ENCODE data around the gene CNKSR3.

The CNKSR3 gene

DNA sequence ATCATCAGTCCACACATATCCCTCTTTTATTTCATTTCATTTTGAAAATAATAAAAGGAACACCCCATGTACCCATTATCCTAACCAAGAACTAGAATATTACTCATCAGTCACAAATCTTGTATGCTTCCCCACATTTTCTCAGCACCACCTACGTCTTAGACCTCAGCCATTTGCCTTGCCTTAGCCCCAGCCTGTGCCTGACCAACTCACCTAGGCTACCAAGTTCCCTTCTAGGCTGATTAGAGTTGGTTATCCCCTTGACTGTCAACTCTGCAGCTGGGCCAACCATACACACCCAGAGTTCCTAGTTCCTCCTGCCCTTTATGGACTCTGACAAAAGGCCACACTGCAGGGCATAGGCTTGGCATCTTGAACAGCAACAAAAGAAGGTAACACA is 120.5 kb downstream of the CNKSR3 start:
- no peak for DNase-seq (ENCODE audit: low read depth in 1 of 2, low spot score in 1 of 2)

DNA sequence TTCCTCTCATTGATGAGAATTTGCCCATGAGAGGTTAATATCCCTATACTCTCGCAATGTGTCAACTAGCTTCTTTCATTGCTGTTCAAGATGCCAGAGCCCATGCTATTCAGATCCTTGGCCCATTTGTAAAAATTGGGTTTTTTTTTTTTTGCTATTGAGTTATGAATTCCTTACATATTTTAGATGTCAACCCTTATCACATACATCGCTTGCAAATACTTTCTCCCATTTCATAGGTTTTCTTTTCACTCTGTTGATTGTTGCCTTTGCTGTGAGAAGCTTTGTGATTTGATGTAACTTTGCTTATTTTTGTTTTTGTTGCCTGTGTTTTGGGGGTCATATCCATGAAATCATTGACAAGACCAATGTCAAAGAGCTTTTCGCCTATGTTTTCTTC is 121.7 kb downstream of the CNKSR3 start:
- no peak for DNase-seq (ENCODE audit: low read depth in 1 of 2, low spot score in 1 of 2)

DNA sequence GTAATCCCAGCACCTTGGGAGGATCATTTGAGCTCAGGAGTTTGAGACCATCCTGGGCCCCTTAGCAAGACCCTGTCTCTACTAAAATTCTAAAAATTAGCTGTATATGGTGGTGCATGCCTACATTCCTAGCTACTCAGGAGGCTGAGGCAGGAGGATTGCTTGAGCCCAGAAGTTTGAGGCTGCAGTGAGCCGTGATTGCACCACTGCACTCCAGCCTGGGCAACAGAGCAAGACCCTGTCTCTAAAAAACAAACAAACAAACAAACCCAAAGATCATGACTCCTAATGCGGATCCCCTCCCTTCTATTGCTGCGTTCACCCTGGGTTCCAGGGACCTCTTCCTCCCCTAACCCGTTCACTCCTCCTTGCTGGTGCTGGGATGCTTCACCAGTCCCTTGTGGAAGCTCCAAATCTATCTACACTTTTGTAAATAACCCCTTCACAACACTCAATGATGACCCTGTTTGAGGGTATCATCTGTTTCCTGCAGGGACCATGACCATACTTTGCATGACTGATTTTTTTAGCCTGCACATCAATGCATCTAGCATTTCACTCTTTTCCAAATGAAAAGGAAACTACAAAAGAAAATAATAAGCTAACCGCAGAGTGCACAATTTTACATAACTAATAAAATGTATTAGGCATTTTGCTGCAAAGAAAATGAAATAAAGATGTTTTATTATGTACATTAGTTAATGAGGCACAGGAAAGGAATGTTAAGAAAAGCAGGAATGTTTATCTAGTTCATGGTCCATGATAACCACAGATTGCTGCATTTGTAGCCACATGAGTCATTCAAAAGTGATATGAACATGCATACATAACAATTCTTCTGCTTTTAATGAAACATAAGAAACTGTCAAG is 123.4 kb downstream of the CNKSR3 start:
- DNase-seq (ENCODE audit: low read depth in 1 of 2, low spot score in 1 of 2): no peak

DNA sequence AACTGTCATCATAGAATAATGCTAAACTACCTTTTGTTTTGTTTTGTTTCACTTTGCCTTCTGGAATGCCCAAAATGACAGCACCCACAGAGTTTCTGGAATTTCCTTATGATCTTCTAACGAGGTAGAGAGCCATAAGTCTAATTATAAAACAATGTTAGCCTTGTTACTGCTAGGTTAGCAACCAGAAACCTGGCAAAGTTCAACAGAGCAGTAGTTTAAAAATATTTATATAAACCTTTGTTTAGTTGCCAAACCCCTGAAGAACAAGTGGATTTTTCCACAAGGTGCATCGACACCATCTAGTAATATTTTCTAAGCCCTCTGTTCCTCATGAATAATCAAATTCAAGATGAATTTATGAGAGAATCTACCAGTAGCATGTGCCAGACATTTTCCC is 126.3 kb downstream of the CNKSR3 start:
- no peak for DNase-seq (ENCODE audit: low read depth in 1 of 2, low spot score in 1 of 2)

DNA sequence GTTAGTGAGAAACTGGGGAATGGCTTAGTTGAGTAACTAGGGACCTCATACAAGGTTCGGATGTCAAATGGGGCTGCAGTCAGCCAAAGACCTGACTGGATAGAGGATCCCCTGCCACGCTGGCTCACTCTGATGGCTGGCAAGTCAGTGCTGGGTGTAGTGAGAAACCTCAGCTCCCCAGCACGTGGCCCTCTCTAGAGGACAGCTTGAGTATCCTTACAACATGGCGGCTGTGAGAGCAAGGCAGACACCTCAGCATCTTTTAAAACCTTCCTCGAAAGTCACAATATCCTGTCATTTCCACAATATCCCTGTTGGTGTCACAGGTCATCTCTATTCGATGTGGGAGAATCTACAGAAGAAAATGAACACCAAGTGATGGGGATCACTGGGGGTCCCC is 127.2 kb downstream of the CNKSR3 start:
- no peak for DNase-seq (ENCODE audit: low read depth in 1 of 2, low spot score in 1 of 2)

DNA sequence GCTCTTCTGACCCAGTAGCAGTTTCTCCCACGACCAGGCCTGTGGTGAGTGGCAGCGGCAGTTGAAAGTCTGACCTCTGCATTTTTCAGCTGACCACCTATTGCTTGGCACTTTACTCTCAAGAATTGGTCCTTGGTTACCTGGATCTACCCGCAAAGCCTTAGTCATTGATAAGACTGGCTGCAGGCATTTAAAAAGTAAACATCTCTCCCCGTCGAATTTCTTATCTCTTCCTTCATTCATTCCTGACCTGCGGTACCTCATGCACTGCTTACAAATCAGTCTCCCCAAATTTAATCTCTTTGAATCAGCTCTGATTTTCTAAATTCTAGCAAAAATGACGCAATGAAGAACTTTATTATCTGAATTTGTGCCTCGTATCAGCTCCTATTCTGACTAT is 127.7 kb downstream of the CNKSR3 start:
- DNase-seq (ENCODE audit: low read depth in 1 of 2, low spot score in 1 of 2): no peak

DNA sequence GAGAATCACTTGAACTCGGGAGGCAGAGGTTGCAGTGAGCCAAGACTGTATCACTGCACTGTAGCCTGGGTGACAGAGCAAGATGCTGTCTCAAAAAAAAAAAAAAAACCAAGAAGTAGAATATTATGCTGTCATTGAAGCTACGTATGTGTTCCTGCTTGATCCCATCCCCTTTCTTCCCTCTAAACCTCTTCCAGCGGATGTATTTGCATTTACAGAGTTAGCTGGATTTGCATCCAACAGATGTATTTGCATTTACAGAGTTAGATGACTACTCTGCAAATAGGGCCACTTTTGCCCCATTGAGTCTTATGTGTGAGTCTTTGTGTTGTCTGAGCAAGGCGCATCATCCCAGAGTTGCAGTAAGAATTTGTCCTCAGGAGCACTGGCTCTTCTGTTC is 128.9 kb downstream of the CNKSR3 start:
- no peak for DNase-seq (ENCODE audit: low read depth in 1 of 2, low spot score in 1 of 2)

DNA sequence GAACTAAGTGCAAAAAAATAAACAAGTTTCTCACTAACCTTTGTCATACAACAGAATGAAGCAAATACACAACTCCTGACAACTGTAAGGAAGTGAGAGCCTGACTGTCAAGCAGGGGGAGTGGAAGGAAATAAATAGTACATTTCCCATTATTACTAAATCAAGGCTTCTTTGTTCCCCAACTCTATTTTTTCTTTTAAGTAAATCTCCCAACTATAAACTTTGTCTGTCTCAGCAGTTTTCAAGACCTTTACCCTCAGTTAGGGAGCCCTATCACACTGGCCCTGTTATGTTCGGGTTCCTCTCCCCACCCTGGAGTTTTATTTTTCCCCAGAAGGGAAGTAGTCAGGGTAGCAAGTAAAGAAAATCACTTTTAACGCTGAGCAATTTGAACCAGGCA is 129.7 kb downstream of the CNKSR3 start:
- no peak for DNase-seq (ENCODE audit: low read depth in 1 of 2, low spot score in 1 of 2)

DNA sequence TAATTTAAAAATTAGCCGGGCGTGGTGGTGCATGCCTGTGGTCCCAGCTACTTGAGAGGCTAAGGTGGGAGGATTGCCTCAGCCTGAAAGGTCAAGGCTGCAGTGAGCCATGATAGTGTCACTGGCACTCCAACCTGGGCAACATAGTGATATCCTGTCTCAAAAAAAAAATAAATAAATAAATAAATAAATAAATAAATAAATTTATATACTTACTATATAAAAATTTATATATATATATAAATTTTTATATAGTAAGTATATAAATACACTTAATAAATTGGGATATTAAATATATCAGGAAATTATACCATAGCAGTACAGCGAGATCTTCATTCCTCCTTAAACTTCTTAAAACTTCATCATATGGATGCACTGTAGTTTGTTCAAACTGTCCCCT is 130.9 kb downstream of the CNKSR3 start:
- DNase-seq (ENCODE audit: low read depth in 1 of 2, low spot score in 1 of 2): no peak

DNA sequence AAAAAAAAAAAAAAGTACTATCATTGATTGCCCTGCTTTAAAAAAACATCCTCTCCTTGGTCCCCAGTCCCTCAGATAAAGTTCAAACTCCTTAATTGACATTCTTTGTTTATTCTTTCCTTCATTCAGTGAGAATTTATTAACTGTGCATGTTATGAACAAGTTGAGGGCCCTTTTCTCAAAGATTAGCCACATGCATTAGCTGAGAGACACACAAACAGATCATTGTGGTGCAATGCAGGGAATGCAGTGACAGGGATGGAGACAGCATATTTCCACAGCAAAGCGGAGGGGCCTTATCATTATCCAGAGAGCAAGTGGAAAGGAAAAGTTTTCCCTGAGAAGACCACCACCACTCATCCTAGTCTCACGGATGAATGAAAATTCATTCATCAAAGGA is 132.0 kb downstream of the CNKSR3 start:
- DNase-seq (ENCODE audit: low read depth in 1 of 2, low spot score in 1 of 2): no peak

DNA sequence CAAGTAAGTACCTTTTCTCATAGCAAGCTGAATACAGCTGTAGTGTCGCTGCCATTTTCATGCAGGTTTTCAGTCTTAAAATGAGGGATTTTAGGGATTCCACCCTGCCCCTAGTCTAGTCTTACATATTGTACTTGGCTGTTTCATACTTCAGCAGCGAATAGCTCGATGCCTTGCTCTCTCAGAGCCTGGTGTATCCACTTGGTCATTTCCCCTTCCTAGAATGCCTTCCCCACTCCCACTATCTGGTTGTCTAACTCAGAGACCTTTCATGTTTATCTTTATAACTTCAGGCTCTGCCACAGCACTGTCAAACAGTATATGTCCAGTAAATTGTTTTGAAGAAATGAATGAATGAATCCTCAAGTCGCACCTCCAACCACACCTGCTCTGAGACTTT is 132.8 kb downstream of the CNKSR3 start:
- DNase-seq (ENCODE audit: low read depth in 1 of 2, low spot score in 1 of 2): no peak

DNA sequence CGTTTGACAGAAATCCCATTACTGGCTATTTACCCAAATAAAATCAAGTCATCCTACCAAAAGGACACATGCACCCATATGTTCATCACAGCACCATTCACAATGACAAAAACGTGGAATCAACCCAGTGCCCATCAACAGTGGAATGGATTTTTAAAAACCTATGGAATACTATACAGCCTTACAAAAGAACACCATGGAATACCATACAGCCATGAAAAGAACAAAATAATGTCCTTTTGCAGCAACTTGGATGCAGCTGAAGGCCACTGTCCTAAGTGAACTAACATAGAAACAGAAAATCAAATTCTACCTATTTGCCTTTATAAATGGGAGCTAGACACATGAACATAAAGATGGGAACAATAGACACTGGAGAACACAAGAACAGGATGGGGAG is 136.5 kb downstream of the CNKSR3 start:
- DNase-seq (ENCODE audit: low read depth in 1 of 2, low spot score in 1 of 2): no peak

DNA sequence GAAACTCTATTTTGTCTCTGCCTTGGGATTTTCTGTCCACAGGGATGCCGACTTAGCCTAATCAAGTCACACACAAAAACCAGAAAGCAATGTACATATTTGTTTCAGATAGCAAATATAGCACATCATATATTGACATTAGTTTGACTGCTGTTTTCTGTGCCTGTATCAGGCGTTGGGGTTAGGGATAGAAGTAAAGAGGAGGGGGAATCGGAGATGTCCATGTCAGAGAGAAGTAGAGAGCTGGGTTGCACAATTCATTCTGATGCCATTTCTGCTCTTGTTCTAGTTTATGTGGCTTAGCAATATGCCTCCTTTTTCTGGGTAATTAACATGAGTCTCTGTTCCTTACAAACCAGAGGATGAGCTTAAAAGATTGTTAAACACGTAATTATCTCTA is 139.2 kb downstream of the CNKSR3 start:
- DNase-seq (ENCODE audit: low read depth in 1 of 2, low spot score in 1 of 2): no peak

DNA sequence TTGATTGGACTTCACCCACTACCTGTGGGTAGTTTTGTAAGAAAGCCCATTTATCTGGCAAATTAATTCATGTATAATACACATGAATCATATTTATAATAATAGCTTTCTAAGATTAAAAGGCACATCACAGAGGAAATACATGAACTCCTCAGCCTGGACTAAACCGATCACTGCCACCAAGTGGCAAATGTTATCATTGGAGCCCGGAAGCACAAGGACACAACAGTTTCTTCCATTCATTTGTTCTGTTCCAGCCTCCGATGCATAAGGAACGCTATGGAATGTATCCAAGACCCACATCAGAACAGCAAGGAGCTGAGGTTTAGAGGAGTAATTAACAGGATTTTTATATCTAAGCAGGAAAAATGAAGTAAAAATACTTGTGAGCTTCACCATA is 139.9 kb downstream of the CNKSR3 start:
- no peak for DNase-seq (ENCODE audit: low read depth in 1 of 2, low spot score in 1 of 2)

DNA sequence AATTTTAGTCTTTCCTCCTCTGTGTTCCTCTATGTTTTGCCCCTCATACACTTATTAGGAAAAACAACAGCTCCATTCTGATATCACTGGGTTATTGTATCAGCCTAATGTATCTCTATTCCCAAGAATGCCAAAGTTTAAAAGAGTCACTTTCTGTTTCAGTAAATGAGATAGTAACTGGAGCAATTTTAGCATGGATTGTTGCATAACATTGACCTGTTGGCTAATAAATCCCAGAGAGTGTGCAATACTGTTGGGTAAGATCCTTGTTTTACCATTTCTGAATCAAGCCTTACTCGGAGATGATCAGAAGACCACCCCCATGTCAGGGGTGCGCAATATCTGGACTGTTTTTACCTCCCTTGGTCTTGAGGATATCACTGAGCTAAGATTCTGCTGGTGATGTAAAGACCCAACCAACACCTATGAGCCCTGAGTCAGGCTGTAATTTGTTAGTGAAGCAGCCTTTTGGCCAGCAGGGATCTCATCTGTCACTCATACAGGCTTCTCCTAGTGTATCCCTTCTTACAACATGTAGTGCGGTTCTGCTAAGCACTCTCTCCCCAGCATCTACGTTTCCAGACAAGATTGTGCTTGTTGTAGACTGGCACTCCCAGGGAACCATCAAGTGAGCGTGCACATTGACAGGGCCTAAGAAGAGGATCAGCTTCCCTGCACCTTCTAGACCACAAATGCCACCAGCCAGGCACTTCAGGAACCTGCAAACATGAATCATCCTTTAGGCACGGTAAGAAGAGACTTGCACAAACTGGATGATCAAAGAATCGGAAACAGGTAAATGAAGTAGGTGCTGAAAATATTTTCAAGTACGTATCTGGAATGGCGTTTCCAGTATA is 142.4 kb downstream of the CNKSR3 start:
- no peak for DNase-seq (ENCODE audit: low read depth in 1 of 2, low spot score in 1 of 2)

DNA sequence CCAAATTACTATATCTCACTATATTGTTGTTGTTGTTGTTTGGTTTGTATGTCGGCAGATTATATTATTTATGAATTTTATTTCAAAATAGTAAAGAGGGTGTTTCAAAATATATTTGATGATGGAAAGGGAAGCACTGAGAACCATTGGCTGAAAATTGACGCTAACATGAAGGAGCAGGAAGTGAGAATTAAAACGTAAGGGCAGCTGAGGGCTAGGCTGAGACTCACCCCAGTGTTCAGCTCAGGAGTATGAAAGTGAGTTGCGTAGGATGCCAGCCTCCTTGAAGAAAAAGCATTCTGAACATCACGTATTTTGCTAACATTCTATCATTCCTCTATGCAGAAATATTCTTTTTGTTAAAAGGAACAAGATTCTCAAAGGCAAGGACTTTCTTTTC is 143.1 kb downstream of the CNKSR3 start:
- no peak for DNase-seq (ENCODE audit: low read depth in 1 of 2, low spot score in 1 of 2)

DNA sequence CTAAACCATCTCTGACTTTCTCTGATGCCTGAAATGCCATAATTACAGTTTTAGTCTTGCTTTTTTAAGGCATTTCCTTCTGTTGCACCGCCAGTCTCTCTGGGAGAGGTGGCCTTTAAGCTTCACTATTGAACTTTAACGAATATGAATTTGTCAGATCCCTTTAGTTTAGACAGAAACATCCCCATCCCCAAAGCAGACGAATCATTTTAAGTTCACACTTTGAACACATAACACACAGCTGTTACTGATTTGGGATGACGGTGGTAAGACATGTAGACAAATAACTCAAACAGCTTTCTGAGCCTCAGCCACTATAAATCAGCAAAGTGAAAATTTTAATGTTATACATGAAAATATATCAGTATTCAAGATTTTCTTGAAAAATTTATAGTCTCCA is 146.7 kb downstream of the CNKSR3 start:
- no peak for DNase-seq (ENCODE audit: low read depth in 1 of 2, low spot score in 1 of 2)

DNA sequence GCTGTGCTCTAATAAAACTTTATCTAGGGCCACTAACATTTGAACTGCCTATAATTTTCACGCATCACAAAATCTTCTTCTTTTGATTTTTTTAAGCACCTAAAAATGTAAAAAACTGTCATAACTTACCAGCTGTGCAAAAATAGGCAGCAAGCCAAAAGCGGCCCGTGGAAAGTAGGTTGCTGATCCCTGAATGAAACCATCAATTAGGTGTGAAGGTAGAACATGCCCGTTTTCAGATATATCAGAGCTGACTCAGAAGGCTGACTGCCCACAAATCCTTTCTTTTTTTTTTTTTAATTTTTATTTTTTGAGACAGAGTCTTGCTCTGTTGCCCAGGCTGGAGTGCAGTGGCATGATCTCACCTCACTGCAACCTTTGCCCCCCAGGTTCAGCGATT is 149.0 kb downstream of the CNKSR3 start:
- DNase-seq (ENCODE audit: low read depth in 1 of 2, low spot score in 1 of 2): no peak

DNA sequence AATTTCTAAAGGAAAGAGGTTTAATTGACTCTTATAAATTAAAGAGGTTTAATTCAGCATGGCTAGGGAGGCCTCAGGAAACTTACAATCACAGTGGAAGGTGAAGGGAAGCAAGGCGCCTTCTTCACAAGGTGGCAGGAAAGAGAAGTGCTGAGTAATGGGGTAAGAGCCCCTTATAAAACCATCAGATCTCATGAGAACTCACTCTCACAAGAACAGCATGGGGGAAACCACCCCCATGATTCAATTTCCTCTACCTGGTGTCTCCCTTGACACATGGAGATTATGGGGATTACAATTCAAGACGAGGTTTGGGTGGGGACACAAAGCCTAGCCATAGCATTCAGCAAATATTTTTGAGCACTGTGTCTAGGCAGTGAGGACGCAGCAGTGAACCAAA is 150.0 kb downstream of the CNKSR3 start:
- no peak for DNase-seq (ENCODE audit: low read depth in 1 of 2, low spot score in 1 of 2)

DNA sequence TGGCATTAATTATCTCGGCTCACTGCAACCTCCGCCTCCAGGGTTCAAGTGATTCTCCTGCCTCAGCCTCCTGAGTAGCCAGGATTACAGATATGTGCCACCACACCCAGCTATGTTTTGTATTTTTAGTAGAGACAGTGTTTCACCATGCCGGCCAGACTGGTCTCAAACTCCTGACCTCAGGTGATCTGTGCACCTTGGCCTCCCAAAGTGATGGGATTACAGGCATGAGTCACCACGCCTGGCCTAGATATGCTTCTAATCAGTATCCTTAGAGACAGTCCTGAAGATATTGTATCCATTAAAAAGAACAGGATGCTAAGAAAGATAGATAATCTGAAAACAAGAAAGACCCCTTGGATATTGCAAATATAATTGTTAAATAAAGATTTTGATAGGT is 150.8 kb downstream of the CNKSR3 start:
- no peak for DNase-seq (ENCODE audit: low read depth in 1 of 2, low spot score in 1 of 2)

DNA sequence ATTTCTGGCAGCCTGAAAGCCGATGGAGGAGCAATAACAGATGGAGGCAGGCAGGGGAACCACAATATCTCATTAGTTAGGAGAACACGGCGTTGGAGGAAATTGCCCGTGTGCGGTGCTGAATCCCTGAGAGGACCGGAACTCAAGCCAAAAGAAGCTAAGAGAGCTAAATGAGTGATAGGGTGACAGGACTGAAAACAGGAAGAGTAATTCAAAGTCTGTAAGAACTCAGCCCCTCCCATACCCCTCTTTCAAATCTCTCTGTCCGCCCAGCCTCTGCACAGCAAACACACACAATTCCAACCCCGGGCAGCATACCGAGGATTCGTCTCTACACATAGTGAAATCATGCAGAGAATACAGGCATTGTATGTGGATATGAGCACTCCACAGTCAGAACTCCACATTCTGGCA is 151.3 kb downstream of the CNKSR3 start:
- no peak for DNase-seq (ENCODE audit: low read depth in 1 of 2, low spot score in 1 of 2)

DNA sequence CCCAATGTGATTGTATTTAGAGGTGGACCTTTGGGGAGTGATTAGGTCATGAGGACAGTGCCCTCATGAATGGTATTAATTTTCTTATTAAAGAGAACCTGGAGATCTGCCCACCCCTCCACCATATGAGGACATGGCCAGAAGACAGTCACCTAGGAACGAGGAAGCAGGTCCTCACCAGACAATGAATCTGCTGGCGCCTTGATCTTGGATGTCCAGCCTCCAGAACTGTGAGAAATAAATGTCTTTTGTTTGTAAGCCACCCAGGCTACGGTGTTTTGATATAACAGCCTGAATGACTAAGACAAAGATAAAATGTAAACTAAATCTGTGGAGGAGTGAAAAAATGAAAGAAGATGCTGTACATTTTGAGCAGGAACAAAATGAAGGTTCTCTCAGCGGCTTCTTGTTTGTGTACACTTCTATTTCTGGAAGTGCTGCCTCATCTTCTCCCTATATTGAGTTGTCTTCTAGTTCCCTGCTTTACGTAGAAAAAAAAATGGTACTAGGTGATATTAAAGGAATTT is 152.4 kb downstream of the CNKSR3 start:
- no peak for DNase-seq (ENCODE audit: low read depth in 1 of 2, low spot score in 1 of 2)
